GM18517 (cell line): ENCODE measurements around the gene PLK2.

ENCODE experiments used
- ATAC-seq: cut with Tn5 transposase; IDR thresholded peaks from one replicate; pipeline ENCODE4 v1.9.1; 2021; ENCODE audit warnings: mild to moderate bottlenecking, moderate library complexity; ENCODE audit not compliant: unreplicated experiment

The PLK2 gene

GRCh38 chr5:58481066-58481676, 21.3 kb upstream of the PLK2 start:
- ATAC-seq: no peak

GRCh38 chr5:58477760-58478376, 18.0 kb upstream of the PLK2 start:
- ATAC-seq: no peak

GRCh38 chr5:58475404-58475803, 15.5 kb upstream of the PLK2 start:
- ATAC-seq: no peak

- ATAC-seq: no peak
Measured at GRCh38 chr5:58469896-58470295, 10.0 kb upstream of the PLK2 start.

GRCh38 chr5:58466939-58467338, 7.1 kb upstream of the PLK2 start:
- ATAC-seq: peak; percentile 99

- ATAC-seq: no peak
Measured at GRCh38 chr5:58462623-58463230, 2.8 kb upstream of the PLK2 start.

GRCh38 chr5:58462154-58462553, 2.3 kb upstream of the PLK2 start:
- no peak for ATAC-seq

- peak; percentile 85 for ATAC-seq
Measured at GRCh38 chr5:58460732-58461286, 923 bp upstream of the PLK2 start.

GRCh38 chr5:58459146-58460001, 512 bp downstream of the PLK2 start:
- no peak for ATAC-seq

- no peak for ATAC-seq
Measured at GRCh38 chr5:58458743-58459145, 1.1 kb downstream of the PLK2 start.

- no peak for ATAC-seq
Measured at GRCh38 chr5:58458141-58458742, 1.6 kb downstream of the PLK2 start.

GRCh38 chr5:58457050-58457449, 2.8 kb downstream of the PLK2 start:
- no peak for ATAC-seq

- ATAC-seq: no peak
Measured at GRCh38 chr5:58456486-58456885, 3.4 kb downstream of the PLK2 start.

- ATAC-seq: no peak
Measured at GRCh38 chr5:58456026-58456425, 3.9 kb downstream of the PLK2 start.

- no peak for ATAC-seq
Measured at GRCh38 chr5:58455480-58455879, 4.4 kb downstream of the PLK2 start.

- ATAC-seq: no peak
Measured at GRCh38 chr5:58455066-58455465, 4.8 kb downstream of the PLK2 start.

GRCh38 chr5:58454025-58454424, 5.9 kb downstream of the PLK2 start:
- ATAC-seq: no peak

GRCh38 chr5:58453306-58453705, 6.6 kb downstream of the PLK2 start:
- ATAC-seq: no peak

GRCh38 chr5:58452566-58453258, 7.2 kb downstream of the PLK2 start:
- ATAC-seq: no peak
